T-helper 22 cell (primary cell): ENCODE measurements around the gene VWA3B.
"Not testable (repeated sequence)": the region's sequence is repeated elsewhere in the genome, so short reads cannot be mapped to it uniquely, and the experiment has no call there.

Source experiments
- DNase-seq: peaks from one replicate; pipeline ENCODE4 v3.0.0-alpha.2; 2020; ENCODE audit warnings: low read depth

VWA3B gene

DNA sequence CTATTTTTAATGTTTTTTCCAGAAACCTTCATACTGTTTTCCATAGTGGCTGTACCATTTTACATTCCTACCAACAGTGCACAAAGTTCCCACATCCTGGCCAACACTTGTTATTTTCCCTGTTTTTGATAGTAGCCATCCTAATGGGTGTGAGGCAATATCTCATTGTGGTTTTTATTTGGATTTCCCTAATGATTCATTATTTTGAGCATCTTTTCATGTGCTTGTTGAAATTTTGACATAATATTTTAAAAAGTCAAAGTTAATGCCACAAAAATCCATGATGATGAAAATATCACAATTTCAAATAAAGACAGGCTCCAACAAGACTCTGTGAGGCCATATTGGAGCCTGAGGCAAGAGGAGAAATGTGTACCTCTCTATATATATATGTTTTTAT, 50.2 kb downstream of the VWA3B start:
- no peak for DNase-seq

DNA sequence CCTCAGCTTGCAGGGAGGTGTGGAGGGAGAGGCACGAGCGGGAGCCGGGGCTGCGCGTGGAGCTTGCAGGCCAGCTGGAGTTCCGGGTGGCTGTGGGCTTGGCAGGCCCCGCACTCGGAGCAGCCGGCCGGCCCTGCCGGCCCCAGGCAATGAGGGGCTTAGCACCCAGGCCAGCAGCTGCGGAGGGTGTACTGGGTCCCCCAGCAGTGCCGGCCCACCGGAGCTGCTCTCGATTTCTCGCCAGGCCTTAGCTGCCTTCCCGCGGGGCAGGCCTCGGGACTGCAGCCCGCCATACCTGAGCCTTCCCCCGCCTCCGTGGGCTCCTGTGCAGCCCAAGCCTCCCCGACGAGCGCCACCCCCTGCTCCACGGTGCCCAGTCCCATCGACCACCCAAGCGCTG, 52.0 kb downstream of the VWA3B start:
- not testable (repeated sequence) for DNase-seq

GRCh38 chr2:98140210-98140609, 53.2 kb downstream of the VWA3B start:
- no peak for DNase-seq

DNA sequence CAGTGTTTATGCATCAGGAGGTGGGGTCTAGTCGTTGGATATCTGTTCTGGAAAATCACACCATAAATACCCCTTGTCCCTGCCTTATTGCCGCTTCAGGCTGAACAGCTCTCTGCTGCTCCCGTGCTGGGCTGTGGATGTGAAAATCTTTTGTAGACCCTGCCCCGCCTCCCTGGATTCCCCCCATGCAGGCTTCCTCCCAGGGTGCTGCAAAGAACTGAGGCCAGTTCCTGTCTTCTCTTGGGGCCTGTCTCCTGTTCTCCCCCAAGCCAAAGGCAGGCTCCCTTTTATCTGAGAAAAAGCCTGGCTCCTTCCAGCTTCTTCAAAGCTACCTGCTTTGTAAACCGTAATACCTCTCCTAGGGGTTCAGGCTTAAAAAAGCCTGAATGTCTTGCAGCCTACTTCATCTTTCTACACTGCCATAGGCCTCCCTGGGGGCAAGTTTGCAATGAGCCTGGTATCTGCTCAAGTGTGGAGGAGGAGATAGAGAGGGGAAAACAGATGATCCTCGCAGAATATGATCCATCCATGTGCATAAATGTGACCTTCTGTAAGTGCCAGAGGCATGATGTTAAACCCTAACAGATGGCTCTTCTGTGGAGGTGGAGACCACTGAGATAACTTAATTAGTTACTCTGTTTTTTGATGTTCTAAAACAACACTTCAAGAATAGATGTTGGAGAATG, 55.3 kb downstream of the VWA3B start:
- no peak for DNase-seq

- no peak for DNase-seq
Observed at GRCh38 chr2:98145070-98145469, 58.1 kb downstream of the VWA3B start.

DNA sequence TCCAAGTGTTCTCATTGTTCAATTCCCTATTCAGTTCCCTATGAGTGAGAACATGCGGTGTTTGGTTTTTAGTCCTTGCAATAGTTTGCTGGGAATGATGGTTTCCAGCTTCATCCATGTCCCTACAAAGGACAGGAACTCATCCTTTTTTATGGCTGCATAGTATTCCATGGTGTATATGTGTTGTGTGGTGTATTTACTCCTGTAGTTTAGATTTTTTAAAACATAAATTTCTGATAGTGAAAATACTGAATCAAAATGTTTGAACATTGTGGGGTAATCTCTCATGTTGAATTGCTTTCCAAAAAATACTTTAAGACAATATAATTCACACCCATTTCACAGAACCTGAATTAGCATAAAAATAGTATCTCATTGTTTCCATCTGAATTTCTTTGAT, 60.9 kb downstream of the VWA3B start:
- not testable (repeated sequence) for DNase-seq

- DNase-seq = no peak
Observed at GRCh38 chr2:98148595-98149332, 61.8 kb downstream of the VWA3B start.

DNA sequence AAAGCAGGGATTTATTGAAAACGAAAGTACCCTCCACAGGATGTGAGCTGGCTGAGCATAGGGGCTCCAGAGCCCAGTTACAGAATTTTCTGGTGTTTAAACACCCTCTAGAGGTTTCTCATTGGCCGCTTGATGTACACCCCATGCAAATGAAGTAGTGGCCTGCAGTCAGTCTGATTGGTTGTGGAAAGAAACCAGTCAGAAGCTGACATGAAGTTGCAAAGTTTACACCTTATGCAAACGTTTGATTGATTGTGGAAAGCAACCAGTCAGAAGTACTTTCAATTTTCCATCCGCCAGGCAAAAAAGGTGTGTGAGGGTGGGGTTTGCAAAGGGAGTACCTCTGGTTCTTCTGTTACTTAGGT, 62.3 kb downstream of the VWA3B start:
- DNase-seq = no peak

- DNase-seq = no peak
Observed at GRCh38 chr2:98153481-98153880, 66.5 kb downstream of the VWA3B start.

DNA sequence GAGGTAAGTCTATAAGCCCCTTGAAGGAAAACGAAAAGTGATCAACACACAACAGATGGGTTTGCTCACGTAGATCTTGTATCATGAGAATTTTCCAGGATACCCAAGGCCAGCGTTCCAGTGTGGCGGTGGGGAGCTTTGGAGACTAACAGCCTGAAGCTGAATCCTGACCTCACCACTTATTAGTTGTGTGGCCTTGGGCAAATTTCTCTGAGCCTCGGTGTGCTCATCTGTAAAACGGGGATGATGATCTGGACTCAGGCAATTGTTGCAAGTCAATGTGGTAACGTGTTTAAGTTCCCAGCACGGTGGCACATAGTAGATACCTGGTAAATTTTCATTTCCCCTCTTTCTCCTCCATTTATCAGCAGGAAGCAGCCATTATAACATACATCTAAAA, 68.3 kb downstream of the VWA3B start:
- no peak for DNase-seq

- no peak for DNase-seq
Observed at GRCh38 chr2:98155716-98156115, 68.7 kb downstream of the VWA3B start.

GRCh38 chr2:98156304-98156703, 69.3 kb downstream of the VWA3B start:
- DNase-seq = no peak

DNA sequence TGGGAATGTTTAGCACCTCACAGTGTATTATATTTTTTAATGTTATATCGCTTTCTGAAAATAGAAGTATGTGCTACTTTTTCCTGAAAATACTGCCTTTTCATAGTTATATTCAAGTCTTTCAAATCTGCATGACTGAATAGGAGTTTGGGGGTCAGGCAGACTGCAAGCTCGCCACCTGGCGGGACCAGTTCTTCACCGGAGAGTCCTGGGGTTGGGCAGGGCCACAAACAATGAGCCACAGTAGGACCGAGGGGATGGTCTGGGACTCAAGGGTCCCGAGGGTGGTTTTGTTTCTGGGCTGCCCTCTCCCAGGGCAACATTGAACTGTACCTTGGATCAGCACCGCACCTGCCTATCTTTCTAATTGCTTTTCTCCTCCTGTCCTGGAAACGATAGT, 70.6 kb downstream of the VWA3B start:
- no peak for DNase-seq

DNA sequence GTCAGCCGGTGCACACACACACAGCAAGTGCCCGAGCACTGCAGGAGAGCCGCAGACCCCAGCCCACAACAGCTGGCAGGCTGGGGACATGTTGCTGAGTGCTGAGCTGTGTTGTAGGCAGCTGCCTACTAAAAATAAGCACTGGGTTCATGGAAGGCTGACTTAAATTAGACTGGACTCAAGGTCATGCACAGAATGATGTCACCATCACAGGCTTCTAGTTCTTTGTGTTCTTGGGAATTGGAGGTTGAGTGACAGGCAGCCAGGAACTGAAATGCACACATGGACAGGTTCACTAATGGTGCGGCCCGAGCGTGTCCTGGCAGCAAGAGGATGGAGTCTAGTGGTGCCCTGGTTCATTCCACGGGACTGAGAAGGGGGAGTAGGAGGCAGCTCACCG, 71.3 kb downstream of the VWA3B start:
- no peak for DNase-seq

- no peak for DNase-seq
Observed at GRCh38 chr2:98160554-98160953, 73.6 kb downstream of the VWA3B start.

DNA sequence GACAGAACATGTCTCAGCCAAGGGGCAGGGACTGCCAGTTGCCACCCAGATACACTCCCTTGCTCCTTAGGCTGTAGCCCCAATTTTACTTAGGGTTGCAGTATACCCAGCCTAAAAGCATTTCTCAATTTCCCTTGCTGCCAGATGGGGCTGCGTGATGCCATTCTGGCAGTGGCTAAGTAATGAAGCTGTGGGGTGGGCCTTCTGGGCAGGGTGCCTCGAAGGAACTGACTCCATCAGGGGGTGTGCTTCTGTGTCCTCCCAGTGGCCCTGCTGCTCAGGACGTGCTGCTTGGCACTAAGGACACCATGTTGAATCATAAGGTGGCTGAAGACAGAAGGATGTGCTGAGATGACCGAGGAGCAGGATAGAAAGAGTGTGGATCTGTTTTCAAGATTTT, 74.2 kb downstream of the VWA3B start:
- DNase-seq = no peak

DNA sequence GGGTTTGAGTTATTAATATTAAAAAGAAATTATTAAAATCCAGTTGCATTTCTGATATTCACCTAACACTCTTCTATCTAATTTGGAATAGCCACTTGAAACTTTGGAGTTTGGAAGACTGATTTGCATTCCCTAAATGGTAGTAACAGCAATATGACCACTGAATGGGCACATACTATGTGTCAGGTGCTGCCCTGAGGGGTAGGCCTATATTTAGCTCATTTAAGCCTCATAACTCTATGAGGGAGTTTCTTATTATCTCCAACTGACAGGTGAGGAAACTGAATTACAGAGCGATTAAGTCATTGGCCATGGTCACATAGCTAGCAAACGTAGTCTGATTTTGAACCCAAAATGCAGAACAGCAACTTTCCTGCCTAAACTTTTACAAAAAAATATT, 77.3 kb downstream of the VWA3B start:
- no peak for DNase-seq

GRCh38 chr2:98165516-98166071, 78.6 kb downstream of the VWA3B start:
- no peak for DNase-seq

- no peak for DNase-seq
Observed at GRCh38 chr2:98167916-98168315, 80.9 kb downstream of the VWA3B start.

DNA sequence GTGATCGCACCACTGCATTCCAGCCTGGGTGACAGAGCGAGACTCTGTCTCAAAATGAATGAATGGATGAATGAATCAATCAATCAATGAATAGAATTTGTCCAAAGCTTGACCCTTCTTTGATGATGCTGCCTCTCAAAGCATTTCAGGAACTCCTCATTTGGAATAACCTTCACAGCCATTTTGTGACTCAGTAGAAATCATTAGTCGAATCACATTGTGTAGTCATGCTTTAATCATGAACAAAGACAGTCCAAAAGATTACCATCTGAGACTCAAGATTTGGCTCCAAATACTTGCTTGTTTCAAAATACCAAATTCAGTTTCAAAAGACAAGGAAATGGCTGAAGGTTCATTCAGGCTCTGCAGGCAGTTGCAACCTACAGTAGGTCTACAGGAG, 83.1 kb downstream of the VWA3B start:
- no peak for DNase-seq

DNA sequence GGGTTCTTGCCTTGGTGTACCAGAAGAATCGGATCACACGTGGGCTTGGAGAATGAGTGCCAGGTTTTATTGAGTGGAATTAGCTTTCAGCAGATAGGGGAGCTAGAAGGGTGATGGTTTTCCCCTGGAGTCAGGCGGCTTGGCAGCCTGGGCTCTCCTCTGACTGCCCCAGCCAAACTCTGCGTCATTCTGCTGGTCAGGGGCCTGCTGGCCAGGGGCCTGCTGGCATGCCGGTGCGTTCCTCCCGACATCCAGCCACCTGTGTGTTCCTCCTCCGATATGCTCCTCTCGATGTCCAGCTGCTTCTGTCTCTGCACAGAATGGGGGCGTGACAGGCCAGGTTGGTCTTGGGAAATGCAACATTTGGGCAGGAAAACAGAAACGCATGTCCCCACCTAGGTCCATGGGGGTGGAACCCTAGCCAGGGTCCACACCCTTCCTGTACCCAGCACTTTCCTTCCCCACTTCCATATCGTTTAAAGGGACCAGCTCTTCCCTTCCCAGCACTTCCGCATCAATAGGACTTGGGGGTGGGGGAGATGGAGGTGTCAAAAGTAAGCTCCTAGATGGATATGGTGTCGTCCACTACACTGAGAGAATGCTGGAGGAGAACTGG, 85.3 kb downstream of the VWA3B start:
- no peak for DNase-seq

DNA sequence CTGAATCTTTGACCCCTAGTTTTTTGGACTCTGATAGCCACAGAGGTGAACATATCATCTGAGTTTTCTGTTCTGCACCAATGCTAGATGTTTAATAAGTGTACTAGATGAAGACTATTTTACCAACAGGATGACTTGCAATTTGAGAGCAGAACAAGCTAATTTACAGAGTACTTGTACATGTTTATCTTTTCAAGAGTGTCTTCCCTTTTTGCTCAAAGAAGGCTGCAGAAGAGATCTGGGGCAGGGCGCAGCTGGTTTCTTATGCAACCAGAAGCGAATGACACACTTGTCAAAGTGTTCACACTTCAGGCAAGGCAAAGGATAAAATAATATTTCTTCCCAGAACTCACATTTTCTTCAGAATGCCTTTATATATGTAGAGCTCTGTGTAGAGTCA, 86.0 kb downstream of the VWA3B start:
- no peak for DNase-seq

GRCh38 chr2:98175811-98176210, 88.8 kb downstream of the VWA3B start:
- no peak for DNase-seq
